Skeletal muscle cell (primary cell): ENCODE measurements around the gene BCL7A.
"Not testable (repeated sequence)": the region's sequence is repeated elsewhere in the genome, so short reads cannot be mapped to it uniquely, and the experiment has no call there.

Experiments used
- DNase-seq: peaks from one replicate; pipeline ENCODE4 v3.0.0-alpha.2; 2010; ENCODE audit warnings: low read depth
- H3K4me3 ChIP-seq: 2 replicates; pipeline ENCODE4 v1.5.1; 2011; ENCODE audit warnings: low read depth, mild to moderate bottlenecking, control low read depth, low read length, moderate library complexity

Gene BCL7A

DNA sequence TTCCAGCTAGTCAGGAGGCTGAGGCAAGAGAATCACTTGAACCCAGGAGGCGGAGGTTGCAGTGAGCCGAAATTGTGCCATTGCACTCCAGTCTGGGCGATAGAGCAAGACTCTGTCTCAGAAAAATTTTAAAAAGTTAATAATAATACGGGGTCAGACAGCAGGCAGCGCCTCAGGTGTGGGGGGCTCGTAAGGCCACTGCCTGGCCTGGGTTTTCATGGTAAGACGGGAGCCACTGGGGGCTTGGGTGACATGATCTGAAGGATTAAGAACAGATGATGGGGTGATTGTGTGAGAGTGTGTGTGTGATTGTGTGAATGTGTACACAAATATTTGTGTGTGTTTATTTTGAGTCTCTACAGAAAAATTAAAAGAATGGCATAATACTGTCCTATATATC is 23.6 kb downstream of the BCL7A start:
- no peak overlapping the region for H3K4me3 ChIP-seq
- DNase-seq: no peak

DNA sequence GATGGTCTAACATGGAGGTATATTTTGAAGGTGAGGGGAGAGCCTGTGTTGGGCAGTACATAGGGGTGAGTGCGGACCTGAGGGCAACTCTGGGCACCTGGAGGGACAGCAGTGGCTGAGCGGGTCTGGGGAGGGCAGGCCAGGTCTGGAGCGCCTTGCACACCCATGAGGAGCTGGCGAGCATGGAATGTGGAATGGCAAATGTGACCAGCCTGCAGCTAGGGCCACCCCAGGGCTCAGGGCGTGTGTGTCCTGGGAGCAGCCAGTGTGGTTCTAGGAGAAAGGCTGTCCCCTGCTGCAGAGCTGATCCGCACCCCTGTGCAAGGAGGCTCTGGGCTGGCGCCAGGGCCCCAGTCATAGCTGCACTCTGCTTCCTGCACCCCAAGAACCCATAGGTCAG is 24.5 kb downstream of the BCL7A start:
- no peak for DNase-seq
- H3K4me3 ChIP-seq: no peak overlapping the region

DNA sequence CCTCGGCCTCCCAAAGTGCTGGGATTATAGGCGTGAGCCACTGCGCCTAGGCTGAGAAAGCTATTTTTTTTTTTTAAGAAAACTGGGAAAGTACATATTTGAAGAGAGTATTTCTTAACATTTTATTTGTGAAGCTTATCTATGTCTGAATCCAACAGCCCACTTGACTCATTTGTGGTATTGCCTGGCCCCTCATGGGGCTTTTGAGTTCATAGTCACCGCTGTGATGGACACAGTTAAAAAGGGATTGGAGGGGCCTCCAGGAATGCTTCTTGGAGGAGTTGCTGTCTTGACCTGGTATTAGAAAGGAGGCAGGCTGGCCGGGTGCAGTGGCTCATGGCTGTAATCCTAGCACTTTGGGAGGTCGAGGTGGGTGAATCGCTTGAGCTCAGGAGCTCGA is 26.5 kb downstream of the BCL7A start:
- H3K4me3 ChIP-seq: no peak overlapping the region
- no peak for DNase-seq

DNA sequence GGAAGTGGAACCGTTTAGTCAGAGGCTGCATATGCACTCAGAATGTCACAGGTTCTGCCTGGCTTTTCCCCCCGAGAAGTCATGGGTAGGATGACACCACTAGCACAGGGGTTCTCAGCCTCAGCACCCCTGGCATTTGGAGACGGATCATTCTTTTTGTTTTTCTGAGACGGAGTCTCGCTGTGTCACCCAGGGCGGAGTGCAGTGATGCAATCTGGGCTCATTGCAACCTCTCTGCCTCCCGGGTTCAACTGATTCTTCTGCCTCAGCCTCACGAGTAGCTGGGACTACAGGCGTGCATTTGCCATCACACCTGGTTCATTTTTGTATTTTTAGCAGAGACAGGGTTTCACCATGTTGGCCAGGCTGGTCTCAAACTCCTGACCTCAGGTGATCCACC is 28.1 kb downstream of the BCL7A start:
- DNase-seq: no peak
- no peak overlapping the region for H3K4me3 ChIP-seq

DNA sequence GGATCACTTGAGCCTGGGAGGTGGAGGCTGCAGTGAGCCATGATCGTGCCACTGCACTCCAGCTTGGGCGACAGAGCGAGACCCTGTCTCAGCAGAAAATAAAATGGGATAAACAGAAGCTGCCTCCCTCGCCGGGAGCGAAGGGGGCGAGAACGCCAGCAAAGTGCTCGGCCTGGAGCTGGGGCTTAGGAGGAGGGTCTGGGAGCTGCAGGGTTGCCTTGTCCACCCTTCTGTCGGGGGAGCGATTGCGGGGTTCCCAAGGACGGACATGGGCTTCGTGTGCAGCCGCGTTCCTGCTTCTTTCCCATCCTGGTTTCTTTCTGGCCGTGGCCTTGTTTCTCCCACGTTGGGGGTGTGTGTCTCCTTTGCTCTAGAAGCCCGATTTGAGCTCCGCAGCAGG is 29.0 kb downstream of the BCL7A start:
- H3K4me3 ChIP-seq: no peak overlapping the region
- DNase-seq: no peak

DNA sequence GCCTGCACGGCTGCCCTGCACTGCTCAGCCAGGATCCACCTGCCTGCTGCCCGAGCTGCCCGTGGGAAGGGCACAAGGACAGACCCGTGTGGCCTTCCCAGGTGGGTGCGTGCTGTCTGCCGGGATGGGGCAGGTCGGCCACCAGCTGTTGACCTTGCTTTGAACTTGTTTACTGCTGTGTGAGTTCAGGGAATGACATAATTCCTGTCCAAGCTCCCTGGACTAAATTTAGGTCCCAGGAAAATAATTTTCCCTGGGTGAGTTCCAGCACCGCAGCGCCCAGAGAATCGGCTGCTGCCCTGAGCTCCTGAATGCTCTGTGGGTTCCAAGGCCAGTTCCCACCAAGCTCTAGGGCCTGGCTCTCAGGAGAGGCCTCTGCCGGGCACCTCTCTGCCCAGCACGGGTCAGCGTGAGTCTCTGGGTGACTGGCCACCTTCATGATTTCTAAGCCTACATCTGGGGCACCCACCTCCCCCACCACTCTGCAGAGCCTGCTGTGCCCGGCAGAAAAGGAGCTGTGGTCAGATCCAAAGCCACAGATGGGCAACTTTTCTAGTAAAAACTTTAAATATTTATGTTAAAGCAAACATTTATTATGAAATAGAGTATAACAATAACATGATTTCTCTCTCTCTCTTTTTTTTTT is 29.7 kb downstream of the BCL7A start:
- no peak overlapping the region for H3K4me3 ChIP-seq
- DNase-seq: no peak

DNA sequence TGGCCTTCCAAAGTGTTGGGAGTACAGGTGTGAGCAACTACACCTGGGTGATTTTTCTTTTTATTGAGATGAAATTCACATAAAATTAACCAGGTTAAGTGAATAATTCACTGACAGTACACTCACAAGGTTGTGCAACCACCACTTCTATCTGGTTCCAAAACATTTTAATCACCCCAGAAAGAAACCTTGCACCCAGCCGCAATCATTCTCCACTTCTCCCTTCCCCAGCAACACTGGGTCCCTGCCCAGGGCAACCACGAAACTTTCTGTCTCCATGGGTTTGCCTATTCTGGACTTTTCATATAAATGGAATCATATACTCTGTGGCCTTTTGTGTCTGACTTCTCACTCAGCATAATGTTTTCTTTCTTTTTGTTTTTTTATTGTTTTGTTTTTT is 30.6 kb downstream of the BCL7A start:
- no peak overlapping the region for H3K4me3 ChIP-seq
- DNase-seq: no peak

DNA sequence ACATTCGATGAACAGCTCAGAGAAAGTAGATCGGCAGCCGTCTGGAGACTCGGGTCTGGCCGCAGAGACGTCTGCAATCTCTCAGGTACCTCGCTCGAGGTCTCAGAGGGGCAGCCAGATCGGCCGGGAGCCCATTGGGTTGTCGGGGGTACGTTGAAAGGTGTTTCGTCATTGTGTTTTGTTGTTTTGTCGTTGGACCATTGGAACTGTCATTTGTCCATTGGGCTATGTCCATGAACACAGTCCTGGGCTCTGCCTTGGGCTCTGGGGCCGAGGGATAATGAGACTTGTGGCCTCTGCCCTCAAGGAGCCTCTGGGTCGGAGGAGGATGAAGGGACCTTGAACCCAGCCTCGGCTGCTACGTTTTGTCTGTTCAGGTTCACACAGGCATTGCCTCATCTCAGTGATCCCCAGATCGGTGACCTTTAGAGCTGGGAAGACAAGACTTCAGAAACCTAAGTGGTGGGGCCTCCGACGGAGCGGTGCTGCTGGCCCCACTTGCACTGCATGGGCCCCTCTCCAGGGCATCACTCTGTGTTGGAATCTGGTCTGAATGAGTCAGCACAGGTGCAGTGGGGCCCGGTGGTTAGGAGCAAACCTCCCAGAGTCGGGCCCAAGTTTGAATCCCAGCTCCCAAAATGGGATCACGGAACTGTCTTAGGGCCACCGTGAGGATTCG is 33.3 kb downstream of the BCL7A start:
- no peak for DNase-seq
- H3K4me3 ChIP-seq: no peak overlapping the region

DNA sequence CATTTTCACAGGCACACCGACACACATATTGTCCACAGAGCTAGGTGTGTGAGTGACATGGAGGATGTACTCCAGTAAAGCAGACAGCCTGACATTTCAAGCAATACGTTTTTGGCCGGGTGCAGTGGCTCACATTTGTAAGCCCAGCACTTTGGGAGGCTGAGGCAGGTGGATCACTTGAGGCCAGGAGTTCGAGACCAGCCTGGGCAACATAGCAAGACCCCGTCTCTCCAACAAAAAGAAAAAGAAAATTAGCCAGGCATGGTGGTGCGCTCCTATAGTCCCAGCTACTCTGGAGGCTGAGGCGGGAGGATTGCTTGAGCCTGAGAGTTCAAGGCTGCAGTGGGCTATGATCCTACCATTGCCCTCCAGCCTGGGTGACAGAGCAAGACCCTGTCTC is 34.7 kb downstream of the BCL7A start:
- H3K4me3 ChIP-seq, DNase-seq: not testable (repeated sequence)

DNA sequence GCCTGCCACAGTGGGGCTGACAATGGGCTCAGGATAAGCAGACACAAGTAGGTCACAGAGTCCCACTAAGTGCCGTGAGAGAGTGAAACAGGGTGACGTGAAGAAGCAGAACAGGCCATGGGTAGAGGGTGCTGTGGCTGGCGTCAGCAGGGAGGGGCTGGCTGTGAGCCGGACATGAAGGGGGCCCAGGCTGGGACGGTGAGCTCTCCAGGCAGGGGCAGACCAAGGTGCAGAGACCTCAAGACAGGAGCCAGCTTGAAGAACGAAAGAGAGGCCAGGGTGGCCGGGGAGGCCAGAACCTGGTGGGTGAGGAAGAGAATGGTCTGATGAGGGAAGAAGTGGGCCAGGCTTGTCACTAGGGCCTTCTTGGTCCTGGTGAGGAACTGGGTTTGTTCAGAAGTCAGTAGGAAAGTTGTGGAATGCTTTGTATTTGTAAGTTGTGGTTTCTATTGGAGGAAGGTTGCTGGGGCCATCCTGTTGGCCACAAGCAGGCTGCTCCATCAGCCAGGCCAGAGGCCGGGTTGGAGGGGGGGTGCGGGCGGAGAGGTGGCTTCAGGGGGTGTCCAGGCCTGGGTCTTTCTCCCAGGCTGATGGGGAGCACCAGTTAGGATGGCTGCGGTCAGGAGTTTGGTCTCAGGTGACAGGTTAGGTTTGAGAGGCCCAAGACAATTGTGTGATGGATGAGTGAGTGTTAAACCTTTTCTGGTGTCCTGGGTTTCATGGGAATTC is 35.5 kb downstream of the BCL7A start:
- no peak for DNase-seq

DNA sequence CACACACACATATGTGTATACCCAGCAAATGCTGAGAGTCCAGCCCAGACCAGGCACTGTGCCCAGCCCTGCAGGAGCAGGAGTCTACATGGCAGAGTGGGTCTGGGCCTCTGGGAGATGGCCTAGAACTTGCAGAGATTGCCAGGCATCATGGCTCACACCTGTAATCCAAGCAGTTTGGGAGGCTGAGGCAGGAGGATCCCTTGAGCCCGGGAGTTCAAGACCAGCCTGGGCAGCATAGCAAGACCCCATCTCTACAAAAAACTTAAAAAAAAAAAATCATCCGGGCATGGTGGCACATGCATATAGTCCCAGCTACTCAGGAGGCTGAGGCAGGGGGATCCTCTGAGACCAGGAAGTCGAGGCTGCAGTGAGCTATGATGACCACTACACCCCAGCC is 36.1 kb downstream of the BCL7A start:
- no peak overlapping the region for H3K4me3 ChIP-seq
- no peak for DNase-seq

More for the DNA sequence above, 35.5 kb downstream of the BCL7A start:
- H3K4me3 ChIP-seq: no peak overlapping the region

DNA sequence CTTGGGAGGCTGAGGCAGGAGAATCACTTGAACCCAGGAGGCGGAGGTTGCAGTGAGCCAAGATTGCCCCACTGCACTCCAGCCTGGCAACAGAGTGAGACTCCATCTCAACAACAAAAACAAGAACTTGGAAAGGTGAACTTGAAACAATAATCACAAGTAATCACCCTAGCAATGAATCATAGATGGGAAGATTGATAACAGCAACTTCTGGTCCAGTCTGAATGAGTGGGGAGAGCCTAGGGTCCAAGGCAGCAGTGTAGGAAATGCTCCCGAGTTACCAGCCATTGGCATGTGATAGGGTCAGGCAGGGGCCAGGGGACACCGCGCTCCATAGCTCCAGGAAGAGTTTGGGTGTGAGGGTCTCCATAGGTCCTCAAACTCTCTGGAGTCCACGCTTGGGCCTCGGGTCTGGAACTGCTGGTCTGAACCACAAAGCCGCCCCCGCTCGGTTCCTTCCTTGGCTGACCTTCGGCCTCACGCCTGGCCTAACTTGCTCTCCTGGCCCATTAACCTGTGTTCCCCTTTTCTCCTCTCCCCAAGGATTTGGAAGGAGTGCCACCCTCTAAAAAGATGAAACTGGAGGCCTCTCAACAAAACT is 37.0 kb downstream of the BCL7A start:
- no peak overlapping the region for H3K4me3 ChIP-seq
- no peak for DNase-seq

DNA sequence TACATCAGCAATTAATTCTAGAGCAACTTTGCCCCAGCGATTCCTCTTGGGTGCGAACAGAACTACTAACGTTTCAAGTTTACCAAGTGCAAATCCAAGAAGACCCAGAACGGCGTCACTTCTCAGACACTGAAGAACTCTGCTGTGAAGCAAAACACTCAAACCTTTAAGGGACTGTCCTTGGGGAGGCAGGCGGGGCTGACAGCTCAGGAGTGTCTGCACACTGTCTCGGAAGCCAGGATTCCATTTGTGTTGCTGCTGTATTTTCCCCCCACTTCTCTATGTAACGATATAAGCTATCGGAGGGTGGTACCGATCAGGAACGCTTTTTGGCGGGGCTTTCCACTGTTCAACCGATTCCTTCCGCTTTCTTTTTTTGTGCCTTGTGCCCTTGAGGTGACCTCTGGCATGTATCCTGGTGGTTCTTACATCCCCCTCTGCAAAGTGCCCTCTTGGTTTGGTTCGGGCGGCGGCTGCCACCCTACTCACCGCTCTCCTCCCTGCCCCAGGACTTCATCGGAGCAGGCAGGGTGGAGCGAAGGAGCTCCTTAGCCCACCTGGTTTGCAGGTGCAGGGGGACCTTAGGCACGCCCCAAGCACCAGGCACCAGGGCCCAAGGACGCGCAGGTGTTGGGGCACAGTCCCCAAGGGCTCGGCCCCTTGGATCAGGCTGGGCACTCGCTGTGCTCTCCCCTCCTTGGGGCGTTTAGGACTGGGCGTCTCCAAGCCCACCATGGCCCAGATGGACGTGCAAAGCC is 37.7 kb downstream of the BCL7A start:
- no peak for DNase-seq
- H3K4me3 ChIP-seq: no peak overlapping the region

DNA sequence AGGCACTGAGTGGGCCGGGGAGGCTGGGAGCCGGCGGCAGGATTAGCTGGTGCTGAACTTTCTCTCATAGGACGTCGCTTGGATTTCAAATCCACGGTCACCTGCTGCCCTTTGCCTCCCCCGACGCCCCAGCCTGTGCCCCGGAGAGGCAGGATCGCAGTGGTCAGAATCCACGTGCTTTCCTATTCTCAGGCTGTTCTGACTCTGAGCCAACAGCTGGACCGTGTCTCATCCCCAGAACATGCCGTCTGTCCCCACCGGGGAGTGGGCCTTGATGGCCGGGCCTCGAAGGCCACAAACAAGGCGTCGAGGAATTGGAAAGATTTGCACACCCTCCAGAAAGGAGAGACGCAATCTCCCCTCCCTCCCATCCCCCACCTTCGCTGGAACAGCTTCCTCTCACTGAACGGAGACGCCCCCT is 38.4 kb downstream of the BCL7A start:
- no peak overlapping the region for H3K4me3 ChIP-seq
- DNase-seq: no peak

DNA sequence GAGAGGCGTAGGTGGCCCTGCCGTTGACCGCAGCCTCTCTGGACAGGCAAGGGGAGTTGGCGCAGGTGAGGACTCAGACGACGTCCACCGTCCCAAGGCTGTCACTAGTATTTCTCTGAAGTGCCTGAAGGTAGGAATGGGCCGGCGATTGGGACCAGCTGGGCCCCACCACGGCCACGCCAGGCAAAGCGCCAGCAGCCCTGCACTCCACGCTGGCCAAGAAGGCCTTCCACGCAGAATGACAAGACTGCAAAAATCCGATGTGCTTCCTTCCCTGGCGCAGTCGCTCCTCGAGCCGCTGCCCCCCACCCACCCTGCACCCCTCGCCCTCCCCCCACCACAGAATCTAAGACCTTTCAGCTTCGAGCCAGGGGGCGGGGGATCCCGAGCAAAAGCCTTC is 39.6 kb downstream of the BCL7A start:
- no peak for DNase-seq
- H3K4me3 ChIP-seq: no peak overlapping the region

DNA sequence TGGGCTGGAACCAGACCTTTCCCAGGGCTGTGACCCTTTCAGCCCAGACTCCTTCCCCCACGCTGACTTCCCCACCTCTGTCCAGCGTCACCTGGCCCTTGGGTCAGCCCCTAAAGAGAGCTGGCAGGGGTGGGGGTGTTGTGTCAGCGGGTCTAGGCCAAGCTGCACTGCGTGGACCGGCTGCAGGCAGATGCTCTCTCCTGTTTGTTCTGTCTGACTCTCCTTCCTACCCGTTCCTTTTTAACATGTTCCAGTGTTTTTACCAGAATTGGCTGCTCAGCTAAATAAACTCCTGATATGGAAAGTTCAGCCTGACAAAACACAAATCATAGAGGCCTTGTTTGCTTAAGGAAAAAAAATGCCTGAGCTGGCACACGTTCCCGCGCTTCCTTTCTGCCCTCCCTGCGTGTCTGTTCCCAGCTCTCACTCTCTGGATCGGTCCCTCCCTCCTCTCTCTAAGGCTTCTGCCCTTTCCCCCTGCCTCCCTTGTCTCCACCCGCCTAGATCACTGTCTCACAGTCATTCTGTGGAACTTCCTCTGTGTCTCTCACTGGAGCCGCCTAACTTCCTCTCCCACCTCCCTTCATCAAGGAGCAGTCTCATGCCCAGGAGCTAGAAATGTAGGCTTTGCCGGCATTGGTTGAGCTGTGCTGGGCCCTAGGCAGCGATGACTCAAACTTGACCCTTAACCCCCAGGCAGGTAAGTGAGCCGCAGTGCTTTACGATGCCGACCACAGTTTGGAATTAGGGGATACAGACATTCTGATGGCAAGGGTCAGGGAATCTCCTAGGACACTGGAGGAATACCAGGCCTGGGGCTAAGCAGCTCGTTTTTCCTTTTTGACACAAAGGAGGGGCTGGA is 41.4 kb downstream of the BCL7A start:
- peak overlapping the region; percentile 1 for H3K4me3 ChIP-seq
- DNase-seq: peak; percentile 71

DNA sequence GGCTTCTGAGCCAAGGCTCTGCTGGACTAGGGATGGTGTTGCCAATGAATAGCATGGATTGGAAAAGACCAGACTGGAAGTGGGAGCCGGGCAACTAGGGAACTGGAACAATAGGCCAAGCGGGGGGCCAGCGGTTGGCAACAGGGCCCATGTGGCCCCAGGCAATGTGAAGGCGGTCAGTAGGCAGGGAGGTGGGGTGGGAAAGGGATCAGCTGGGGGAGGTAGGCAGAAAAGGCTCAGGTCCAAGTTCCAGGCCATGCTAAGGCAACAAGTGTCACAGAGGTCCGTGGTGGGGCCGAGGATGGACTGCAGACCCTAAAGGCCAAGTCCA is 42.0 kb downstream of the BCL7A start:
- H3K4me3 ChIP-seq: peak overlapping the region; percentile 5
- no peak for DNase-seq

DNA sequence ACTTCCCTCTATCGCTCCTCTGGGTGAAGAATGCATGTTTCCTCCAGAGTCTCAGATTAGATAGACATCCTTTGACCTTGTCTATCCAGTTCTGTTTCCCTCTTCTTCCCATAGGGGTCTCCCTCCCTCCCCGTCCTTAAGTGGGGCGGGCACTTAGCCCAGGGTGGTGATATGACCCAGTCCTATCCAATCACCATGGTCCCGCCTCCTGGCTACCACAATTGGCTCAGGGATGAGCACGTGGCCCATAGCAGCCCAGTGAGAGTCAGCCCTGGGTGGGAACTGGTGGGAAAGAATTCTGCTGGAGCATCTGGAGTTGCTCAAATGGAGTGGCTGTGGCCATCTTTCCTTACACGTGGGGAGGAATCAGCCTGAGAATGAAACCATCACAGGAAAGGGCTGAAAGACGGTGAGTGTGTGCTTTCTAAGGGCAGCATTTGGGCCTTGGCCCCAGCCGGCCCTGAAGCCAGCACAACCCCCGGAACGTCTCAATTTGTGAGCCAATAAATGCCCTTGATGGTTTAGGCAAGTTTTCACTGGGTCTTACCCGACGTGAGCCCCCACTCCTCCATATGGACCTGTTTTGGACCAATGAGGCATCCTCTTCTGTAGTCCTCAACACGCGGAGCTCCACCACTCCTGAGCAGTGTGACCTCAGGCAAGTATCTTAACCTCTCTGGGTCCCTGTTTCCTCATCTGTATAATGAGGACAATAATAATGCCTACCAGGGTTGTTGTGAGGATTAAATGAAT is 42.5 kb downstream of the BCL7A start:
- peak overlapping the region; percentile 9 for H3K4me3 ChIP-seq
- peak; percentile 90 for DNase-seq
